Muscle layer of colon (tissue), 2 donors: ENCODE results near the gene TENT4B.

Experiments used
- H3K27ac ChIP-seq: one replicate; pipeline ENCODE4 v1.7.0; 2013; ENCODE audit warnings: low read depth, mild to moderate bottlenecking, low read length, moderate library complexity
- H3K27me3 ChIP-seq, 2 donors: one replicate each; pipeline ENCODE4 v1.7.0; 2013; ENCODE audit warnings: low read length in 2 of 2, mild to moderate bottlenecking in 2 of 2; ENCODE audit not compliant: insufficient read depth in 2 of 2, control insufficient read depth in 1 of 2
- H3K36me3 ChIP-seq: one replicate; pipeline ENCODE4 v1.7.0; 2013; ENCODE audit warnings: mild to moderate bottlenecking, low read length; ENCODE audit not compliant: insufficient read depth
- H3K4me1 ChIP-seq: one replicate; pipeline ENCODE4 v1.7.0; 2013; ENCODE audit warnings: mild to moderate bottlenecking, low read length; ENCODE audit not compliant: insufficient read depth
- H3K4me3 ChIP-seq, 2 donors: one replicate each; pipeline ENCODE4 v1.7.0; 2013; ENCODE audit warnings: low read length in 2 of 2, low read depth in 1 of 2, mild to moderate bottlenecking in 1 of 2, moderate library complexity in 1 of 2
- H3K9ac ChIP-seq: one replicate; pipeline ENCODE4 v1.7.0; 2013; ENCODE audit warnings: low read length
- H3K9me3 ChIP-seq: one replicate; pipeline ENCODE4 v1.7.0; 2013; ENCODE audit warnings: mild to moderate bottlenecking, low read length
- donor health status: abdominal sarcoma.
- donor health status: Adenocarcinoma of cecum.

The TENT4B gene

DNA sequence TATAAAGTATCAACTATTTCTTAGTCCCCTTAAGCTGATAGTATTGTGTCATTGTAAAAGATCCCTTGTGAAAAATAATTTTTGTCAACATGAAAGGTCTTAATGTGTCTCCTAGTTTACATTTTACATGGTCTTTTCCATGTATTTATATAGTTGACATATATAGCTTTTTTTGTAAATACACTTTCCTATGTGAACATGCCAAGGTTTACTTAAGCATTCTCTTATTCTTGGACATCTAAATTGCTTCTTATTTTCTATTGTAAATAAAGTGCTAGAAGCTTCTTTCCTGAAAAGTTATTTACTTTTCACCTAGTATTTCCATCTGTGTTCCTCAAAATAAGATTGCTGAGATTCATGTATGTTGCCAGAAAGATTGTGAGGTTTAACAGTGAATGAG is 29.3 kb downstream of the TENT4B start:
- no peak overlapping the region for H3K27ac ChIP-seq
- H3K9ac ChIP-seq = no peak overlapping the region
- no peak overlapping the region for H3K4me3 ChIP-seq
- H3K4me1 ChIP-seq = peaks cover 34% of the 10 kb centered on the region
- no peaks in the 10 kb centered on the region for H3K9me3 ChIP-seq
- no peaks in the 10 kb centered on the region for H3K36me3 ChIP-seq
- H3K27me3 ChIP-seq = no peaks in the 10 kb centered on the region

DNA sequence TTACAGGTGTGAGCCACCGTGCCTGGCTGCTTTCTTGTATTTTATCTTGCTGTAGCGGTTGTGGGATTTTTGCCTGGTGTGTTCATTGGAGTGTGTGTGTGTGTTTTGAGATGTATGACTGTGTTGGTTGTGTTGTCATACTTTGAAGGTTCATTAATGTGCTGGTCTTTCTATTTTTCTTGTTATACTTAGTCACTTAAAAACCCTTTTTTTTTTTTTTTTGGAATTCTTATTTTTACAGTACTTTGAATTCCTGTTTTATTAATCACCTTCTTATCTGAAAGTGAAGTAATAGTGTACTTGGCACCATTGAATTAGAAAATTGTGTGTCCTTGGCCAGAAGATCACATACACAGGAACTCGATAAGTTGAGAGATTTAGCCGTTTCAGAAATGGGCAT is 30.2 kb downstream of the TENT4B start:
- Histone ChIP-seq H3K9me3 (no peaks in the 10 kb centered on the region), H3K9ac (no peak overlapping the region), H3K4me3 (no peak overlapping the region), H3K4me1 (peaks cover 43% of the 10 kb centered on the region), H3K27ac (no peak overlapping the region), H3K27me3 (no peaks in the 10 kb centered on the region), H3K36me3 (no peaks in the 10 kb centered on the region)

DNA sequence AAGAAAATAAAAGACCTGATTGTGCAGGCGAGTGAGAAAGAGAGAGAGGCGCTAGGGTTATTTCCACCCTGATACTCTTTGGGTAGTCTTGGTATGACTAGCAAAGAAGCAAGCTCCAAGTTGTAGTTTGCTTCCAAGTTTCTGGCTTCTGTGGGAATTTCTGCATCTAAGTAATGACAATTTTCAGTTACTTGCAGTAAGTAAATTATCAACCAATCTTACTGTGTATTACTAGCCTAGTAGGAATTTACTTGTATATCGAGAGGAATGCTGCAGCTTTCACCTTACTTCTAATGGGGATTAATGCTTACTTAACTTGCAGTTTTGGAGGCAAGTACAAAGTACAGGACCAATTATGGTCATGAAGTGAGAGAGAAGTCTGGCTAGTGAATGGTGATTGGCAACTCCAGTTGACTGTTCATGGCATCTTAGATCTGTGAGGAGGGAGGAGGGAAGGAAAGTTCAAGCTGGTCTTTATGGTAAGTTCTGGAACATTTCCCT is 31.9 kb downstream of the TENT4B start:
- H3K9ac ChIP-seq = no peak overlapping the region
- H3K27ac ChIP-seq = peak overlapping the region; percentile 64
- H3K4me3 ChIP-seq = no peak overlapping the region
- H3K4me1 ChIP-seq = peaks cover 54% of the 10 kb centered on the region
- H3K9me3 ChIP-seq = no peaks in the 10 kb centered on the region
- H3K36me3 ChIP-seq = no peaks in the 10 kb centered on the region
- no peaks in the 10 kb centered on the region for H3K27me3 ChIP-seq

DNA sequence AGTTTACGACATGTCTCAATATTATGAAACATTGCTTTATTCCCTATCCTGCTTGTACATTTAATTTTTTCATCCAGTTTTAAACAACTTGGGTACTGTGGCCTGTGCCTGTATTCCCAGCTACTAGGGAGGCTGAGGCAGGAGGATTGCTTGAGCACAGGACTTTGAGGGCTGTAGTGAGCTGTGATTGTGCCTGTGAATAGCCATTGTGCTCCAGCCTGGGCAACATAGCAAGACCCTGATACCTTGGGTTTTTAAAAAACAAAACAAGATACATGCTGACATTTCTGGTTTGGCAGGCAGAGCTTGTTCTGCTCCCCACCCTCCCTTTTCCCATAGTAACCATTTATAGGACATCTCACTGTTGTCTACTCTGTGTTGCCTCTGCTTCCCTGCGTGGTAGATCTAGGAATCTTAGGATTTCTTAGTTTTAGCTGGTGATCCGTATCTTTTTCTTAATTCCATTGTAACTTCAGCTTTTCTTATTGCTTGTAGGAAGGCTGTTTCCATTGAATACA is 35.6 kb downstream of the TENT4B start:
- peak overlapping the region; percentile 10 for H3K27ac ChIP-seq
- H3K36me3 ChIP-seq = no peaks in the 10 kb centered on the region
- no peaks in the 10 kb centered on the region for H3K27me3 ChIP-seq
- no peak overlapping the region for H3K4me3 ChIP-seq
- no peaks in the 10 kb centered on the region for H3K9me3 ChIP-seq
- no peak overlapping the region for H3K9ac ChIP-seq
- H3K4me1 ChIP-seq = peaks cover 46% of the 10 kb centered on the region

DNA sequence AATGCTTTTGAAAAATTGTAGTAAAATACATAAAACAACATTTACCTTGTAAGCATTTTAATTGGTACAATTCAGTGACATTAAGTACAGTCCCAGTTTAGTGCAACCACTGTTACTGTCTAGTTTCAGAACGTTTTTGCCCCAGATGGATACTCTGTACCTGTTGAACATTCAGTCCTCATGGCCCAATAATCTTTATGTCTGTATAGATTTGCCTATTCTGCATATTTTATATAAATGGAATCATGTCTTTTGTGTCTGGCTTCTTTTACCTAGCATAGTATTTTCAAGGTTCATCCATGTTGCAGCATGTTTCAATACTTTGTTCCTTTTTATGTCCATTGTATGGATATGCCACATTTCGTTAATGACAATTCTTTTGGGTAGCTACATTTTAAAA is 37.2 kb downstream of the TENT4B start:
- Histone ChIP-seq H3K9ac (no peak overlapping the region), H3K4me1 (peaks cover 45% of the 10 kb centered on the region)

DNA sequence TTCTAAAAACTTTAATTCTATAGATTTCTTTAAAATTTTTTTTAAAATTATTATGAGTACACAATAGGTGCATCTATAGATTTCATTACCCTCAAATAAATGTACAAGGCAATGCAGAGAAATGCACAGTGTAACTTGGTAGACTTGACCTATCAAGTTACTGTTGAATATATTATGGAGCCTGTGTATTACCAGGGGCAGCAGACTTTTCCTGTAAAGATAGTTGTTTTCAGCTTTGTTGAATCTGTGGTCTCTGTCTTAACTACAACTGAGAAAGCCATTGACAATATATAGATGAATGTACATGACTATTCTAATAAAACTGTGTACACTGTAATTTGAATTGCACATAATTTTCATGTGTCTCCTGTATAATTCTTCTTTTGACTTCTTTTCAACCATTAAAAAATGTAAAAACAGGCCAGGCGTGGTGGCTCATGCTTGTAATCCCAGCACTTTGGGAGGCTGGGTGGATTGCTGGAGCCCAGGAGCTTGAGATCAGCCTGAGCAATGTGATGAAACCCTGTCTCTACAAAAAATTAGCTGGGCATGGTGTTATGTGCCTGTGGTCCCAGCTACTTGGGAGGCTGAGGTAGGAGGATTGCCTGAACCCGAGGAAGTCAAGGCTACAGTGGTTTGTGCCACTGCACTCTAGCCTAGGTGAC is 39.4 kb downstream of the TENT4B start:
- Histone ChIP-seq H3K9me3 (no peaks in the 10 kb centered on the region), H3K27me3 (no peaks in the 10 kb centered on the region), H3K27ac (no peak overlapping the region), H3K4me1 (peaks cover 40% of the 10 kb centered on the region), H3K4me3 (no peak overlapping the region), H3K9ac (no peak overlapping the region), H3K36me3 (no peaks in the 10 kb centered on the region)

More for the DNA sequence above, 37.2 kb downstream of the TENT4B start:
- Histone ChIP-seq H3K9me3 (no peaks in the 10 kb centered on the region), H3K27me3 (no peaks in the 10 kb centered on the region), H3K4me3 (no peak overlapping the region), H3K27ac (no peak overlapping the region), H3K36me3 (no peaks in the 10 kb centered on the region)

DNA sequence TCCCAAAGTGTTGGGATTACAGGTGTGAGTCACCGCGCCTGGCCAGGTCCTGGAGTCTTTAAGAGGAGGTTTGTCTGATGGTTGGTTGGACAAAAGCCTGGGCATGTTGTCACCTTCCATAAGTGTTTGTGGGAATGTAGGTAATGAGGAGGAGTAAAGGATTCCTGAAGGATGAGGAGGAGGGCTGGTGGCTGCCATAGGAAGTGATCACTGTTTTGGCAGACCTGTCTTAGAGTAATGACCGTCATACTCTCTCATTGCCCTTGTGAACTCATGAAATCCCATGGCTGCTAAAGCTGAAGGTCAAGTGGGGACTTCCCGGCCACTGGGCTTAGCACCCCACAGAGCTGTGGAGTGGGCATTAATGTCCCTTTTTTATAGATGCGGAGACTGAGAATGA is 40.5 kb downstream of the TENT4B start:
- H3K27me3 ChIP-seq = no peaks in the 10 kb centered on the region
- no peak overlapping the region for H3K4me3 ChIP-seq
- H3K9me3 ChIP-seq = no peaks in the 10 kb centered on the region
- no peaks in the 10 kb centered on the region for H3K36me3 ChIP-seq
- no peak overlapping the region for H3K27ac ChIP-seq
- H3K9ac ChIP-seq = no peak overlapping the region
- peaks cover 29% of the 10 kb centered on the region for H3K4me1 ChIP-seq

DNA sequence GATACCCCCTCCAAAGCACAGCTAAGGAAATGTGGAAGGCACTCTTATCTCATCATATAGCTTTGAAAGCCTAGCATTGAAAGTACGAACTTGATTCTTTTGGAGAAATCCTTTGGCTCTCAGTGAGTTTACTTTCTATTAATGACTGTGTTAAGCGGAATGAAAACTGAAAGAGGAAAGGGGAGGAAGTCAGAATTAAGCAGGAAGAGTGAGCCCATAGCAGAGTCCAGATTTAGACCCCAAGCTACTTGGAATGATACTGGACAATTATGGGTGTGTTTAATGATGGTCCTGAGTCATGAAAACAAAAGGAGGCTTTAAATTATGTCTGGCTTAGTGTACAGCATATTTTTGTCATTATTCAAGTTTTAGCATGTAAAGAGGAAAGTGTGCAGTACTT is 42.2 kb downstream of the TENT4B start:
- Histone ChIP-seq H3K27me3 (no peaks in the 10 kb centered on the region), H3K9ac (no peak overlapping the region), H3K27ac (no peak overlapping the region), H3K36me3 (no peaks in the 10 kb centered on the region), H3K9me3 (no peaks in the 10 kb centered on the region), H3K4me3 (no peak overlapping the region), H3K4me1 (peaks cover 29% of the 10 kb centered on the region)

DNA sequence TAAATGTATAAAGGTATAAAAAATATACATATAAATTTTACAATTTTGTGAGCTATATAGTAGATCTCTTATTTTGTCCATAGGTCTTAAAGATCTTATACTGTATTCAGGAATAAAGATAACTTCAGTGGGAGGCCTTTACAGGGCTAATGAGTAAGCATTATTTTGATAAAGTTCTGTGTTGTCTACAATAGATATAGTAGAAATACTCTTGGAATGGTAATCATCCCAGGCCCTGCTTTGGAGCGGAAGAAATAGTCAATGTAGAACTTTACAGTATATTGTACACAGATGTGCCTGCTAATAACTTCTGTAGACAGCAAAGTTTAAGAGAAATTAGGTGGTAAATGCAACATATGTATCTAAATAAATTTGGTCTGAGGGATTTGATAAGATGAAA is 42.6 kb downstream of the TENT4B start:
- H3K27ac ChIP-seq = no peak overlapping the region
- H3K27me3 ChIP-seq = no peaks in the 10 kb centered on the region
- no peak overlapping the region for H3K4me3 ChIP-seq

DNA sequence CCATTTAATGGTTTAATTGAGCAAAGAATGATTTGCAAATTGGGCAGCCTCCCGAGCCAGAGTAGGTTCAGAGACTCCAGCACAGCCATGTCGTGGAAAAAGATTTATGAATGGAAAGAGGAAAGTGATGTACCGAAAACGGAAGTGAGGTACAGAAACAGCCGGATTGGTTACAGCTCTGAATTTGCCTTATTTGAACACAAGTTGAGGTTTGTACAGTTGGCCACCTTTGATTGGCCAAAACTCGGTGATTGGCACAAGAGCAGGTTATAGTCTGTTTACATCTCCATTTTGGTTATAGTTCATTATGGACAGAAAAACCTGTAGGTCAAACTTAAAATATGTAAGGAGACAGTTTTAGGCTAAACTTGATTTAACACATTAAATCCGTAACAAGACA is 44.5 kb downstream of the TENT4B start:
- Histone ChIP-seq H3K9ac (no peak overlapping the region), H3K4me1 (peaks cover 40% of the 10 kb centered on the region), H3K4me3 (no peak overlapping the region), H3K36me3 (no peaks in the 10 kb centered on the region), H3K27ac (no peak overlapping the region), H3K27me3 (no peaks in the 10 kb centered on the region), H3K9me3 (no peaks in the 10 kb centered on the region)

More for the DNA sequence above, 42.6 kb downstream of the TENT4B start:
- Histone ChIP-seq H3K9me3 (no peaks in the 10 kb centered on the region), H3K4me1 (peaks cover 29% of the 10 kb centered on the region), H3K36me3 (no peaks in the 10 kb centered on the region), H3K9ac (no peak overlapping the region)

DNA sequence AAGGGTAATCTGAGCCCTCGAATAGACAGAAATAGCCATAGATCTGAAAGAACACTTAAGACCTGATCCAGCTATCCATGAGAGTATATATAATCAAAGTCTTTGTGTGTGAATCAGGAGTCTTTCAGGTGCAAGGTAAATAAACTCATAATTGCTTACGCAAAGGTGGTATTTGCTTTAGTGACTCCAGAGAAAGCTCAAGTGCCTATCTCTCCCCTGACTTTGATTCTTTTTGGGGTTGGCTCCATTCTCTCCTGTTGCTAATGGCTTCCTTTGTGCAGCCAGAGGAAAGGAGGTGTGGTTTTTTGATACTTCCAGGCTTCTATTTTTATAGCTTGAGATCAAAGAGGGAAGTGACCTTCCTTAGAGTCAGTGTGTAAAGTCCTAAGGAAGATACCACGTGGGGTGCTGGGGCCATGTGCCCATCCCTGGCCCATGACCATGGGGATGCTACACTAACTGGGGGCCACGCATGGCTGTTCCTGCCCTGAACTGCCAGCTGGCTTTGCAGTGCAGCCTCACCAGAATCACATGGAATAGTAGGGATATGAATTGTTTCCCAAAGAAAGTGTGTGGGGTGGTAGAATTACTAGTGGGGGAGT is 45.8 kb downstream of the TENT4B start:
- no peak overlapping the region for H3K9ac ChIP-seq
- no peaks in the 10 kb centered on the region for H3K9me3 ChIP-seq
- H3K27ac ChIP-seq = no peak overlapping the region
- H3K27me3 ChIP-seq = no peaks in the 10 kb centered on the region
- no peak overlapping the region for H3K4me3 ChIP-seq
- H3K36me3 ChIP-seq = no peaks in the 10 kb centered on the region
- peaks cover 48% of the 10 kb centered on the region for H3K4me1 ChIP-seq

DNA sequence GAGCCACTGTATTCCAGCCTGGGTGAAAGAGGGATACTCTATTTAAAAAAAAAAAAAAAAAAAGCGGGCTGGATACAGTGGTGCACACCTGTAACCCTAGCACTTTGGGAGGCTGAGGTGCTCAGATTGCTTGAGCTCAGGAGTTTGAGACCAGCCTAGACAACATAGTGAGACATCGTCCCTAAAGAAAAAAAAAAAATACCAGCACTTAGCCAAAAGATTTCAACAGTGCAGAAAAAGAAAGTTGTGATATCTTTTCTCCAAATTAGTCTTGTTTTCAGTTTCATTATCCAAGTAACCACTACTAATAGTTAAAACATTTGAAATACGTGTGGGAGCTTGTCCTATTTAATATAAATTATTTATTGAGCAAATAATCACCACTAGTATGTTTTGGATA is 48.7 kb downstream of the TENT4B start:
- H3K9me3 ChIP-seq = no peaks in the 10 kb centered on the region
- H3K9ac ChIP-seq = no peak overlapping the region
- H3K4me3 ChIP-seq = no peak overlapping the region
- H3K4me1 ChIP-seq = peaks cover 47% of the 10 kb centered on the region
- peak overlapping the region; percentile 59 for H3K27ac ChIP-seq
- H3K27me3 ChIP-seq = no peaks in the 10 kb centered on the region
- H3K36me3 ChIP-seq = no peaks in the 10 kb centered on the region
